K562 (cell line): ENCODE measurements around the gene DYNC1I1. TPM values are rescaled to one million over a fixed set of nuclear protein-coding genes. Genes with fewer than 3 reads are reported as not detected.

ENCODE experiments used
- ATAC-seq: fragments of 200-7000 bp; cut with Tn5 transposase; 3 replicates; pipeline ENCODE4 v1.9.1; 2020; ENCODE audit warnings: moderate library complexity
- BruUV-seq: library from RNA; stranded (reverse); fragments of 400-500 nt; replicated peaks from 2 replicates; lab custom pipeline; 2021; lab: Mats Ljungman, UMichigan
- CTCF ChIA-PET: fragments of 300-600 bp; formaldehyde crosslinking; extraction: SDS; loops from one replicate; lab custom pipeline; 2021; ENCODE audit warnings: low intra/inter-chr PET ratio; lab: Yijun Ruan, JAX
- POLR2A ChIA-PET: fragments of 300-600, 350-650 bp; sonication (Branson Sonifier 250); formaldehyde crosslinking; extraction: SDS; loops from one replicate; lab custom pipeline; 2021; ENCODE audit warnings: antibody characterized with exemption, inconsistent platforms; lab: Yijun Ruan, JAX
- DNase-seq, 4 experiments: peaks; one replicate each; pipeline versions ENCODE4 v3.0.0 to v3.0.0-alpha.2; 2011 to 2018; ENCODE audit warnings: low spot score in 3 of 4, mixed read lengths in 3 of 4; ENCODE audit errors: extremely low read depth in 1 of 4
- FAIRE-seq: peaks from 2 replicates; lab custom pipeline; 2011; peaks lifted over from hg19 to GRCh38; lab: Jason Lieb, UNC
- H2AFZ ChIP-seq: 2 replicates; pipeline ENCODE4 v1.6.0; 2011; ENCODE audit warnings: low read depth, low read length, control low read depth, inconsistent platforms
- H3K27ac ChIP-seq: fragments of 200-600 bp; 3 replicates; pipeline ENCODE4 v1.8.0; 2011; ENCODE audit warnings: low read depth, mild to moderate bottlenecking, control low read depth, inconsistent platforms, low read length, moderate library complexity, mixed read lengths; ENCODE audit errors: extremely low read depth
- H3K27me3 ChIP-seq, 2 experiments: fragments of 300-600 bp in 1 of 2; 2 replicates in 1 of 2; 3 replicates in 1 of 2; pipeline versions ENCODE4 v1.6.0 to v1.8.0; 2011; ENCODE audit warnings: inconsistent platforms in 2 of 2, low read length in 2 of 2, mild to moderate bottlenecking in 1 of 2, mixed read lengths in 1 of 2, moderate library complexity in 1 of 2; ENCODE audit not compliant: control insufficient read depth in 2 of 2, insufficient read depth in 2 of 2
- H3K36me3 ChIP-seq: fragments of 300-600 bp; 3 replicates; pipeline ENCODE4 v1.8.0; 2011; ENCODE audit warnings: mild to moderate bottlenecking, low read length, inconsistent platforms; ENCODE audit not compliant: control insufficient read depth, insufficient read depth
- H3K4me1 ChIP-seq, 2 experiments: fragments of 200-600 bp in 1 of 2; replicated peaks in 1 of 2; 2 replicates in 1 of 2; 3 replicates in 1 of 2; pipeline versions ENCODE4 v1.5.1 to v1.8.0; 2011; ENCODE audit warnings: inconsistent platforms in 2 of 2, low read length in 2 of 2, mild to moderate bottlenecking in 1 of 2, mixed read lengths in 1 of 2, moderate library complexity in 1 of 2; ENCODE audit not compliant: control insufficient read depth in 2 of 2, insufficient read depth in 2 of 2
- H3K4me2 ChIP-seq: 2 replicates; pipeline ENCODE4 v1.6.1; 2011; ENCODE audit warnings: low read length, control low read depth, inconsistent platforms, mixed read lengths; ENCODE audit not compliant: insufficient read depth
- H3K4me3 ChIP-seq: fragments of 200-600 bp; sonication (generic), shearing (Covaris generic); 2 replicates; pipeline ENCODE4 v1.5.1; 2016; ENCODE audit warnings: control low read depth, inconsistent platforms
- H3K79me2 ChIP-seq: fragments of 200-600 bp; 3 replicates; pipeline ENCODE4 v1.8.0; 2011; ENCODE audit warnings: low read length, inconsistent platforms; ENCODE audit not compliant: control insufficient read depth, insufficient read depth
- H3K9ac ChIP-seq, 2 experiments: 2 replicates each; pipeline versions ENCODE4 v1.6.0 to v1.6.1; 2011; ENCODE audit warnings: low read depth in 2 of 2, low read length in 2 of 2, control low read depth in 1 of 2, inconsistent platforms in 1 of 2, mild to moderate bottlenecking in 1 of 2, mixed read lengths in 1 of 2; ENCODE audit not compliant: insufficient read depth in 1 of 2
- H3K9me1 ChIP-seq: one replicate; pipeline ENCODE4 v1.6.0; 2011; ENCODE audit warnings: inconsistent platforms, mild to moderate bottlenecking, low read length, moderate library complexity; ENCODE audit not compliant: control insufficient read depth, insufficient read depth
- H3K9me3 ChIP-seq: replicated peaks from 2 replicates; pipeline ENCODE4 v1.5.1; 2011; ENCODE audit warnings: low read depth, low read length, inconsistent platforms; ENCODE audit not compliant: control insufficient read depth, insufficient read depth
- H4K20me1 ChIP-seq: replicated peaks from 2 replicates; pipeline ENCODE4 v1.6.1; 2011; ENCODE audit warnings: low read length, inconsistent platforms, mixed read lengths; ENCODE audit not compliant: control insufficient read depth, insufficient read depth
- DIDO1 ChIP-seq: fragments of 450-650 bp; IDR thresholded peaks from 2 replicates; pipeline ENCODE4 v1.6.1; 2016; ENCODE audit warnings: low read depth, missing biosample characterization, missing genetic modification characterization
- GABPB2 ChIP-seq: fragments of 250-450 bp; sonication (Bioruptor Pico); conservative IDR thresholded peaks from 2 replicates; pipeline ENCODE4 v1.5.1; 2021; ENCODE audit warnings: mild to moderate bottlenecking
- IRF2 ChIP-seq: sonication (generic); formaldehyde crosslinking; IDR thresholded peaks from 2 replicates; pipeline ENCODE4 v1.8.1; 2022; ENCODE audit warnings: mild to moderate bottlenecking, missing genetic modification reagents
- MEF2A ChIP-seq: IDR thresholded peaks from 2 replicates; pipeline ENCODE4 v1.6.1; 2011; ENCODE audit warnings: low read depth, mild to moderate bottlenecking, low read length, moderate library complexity; ENCODE audit not compliant: control insufficient read depth
- NCOA1 ChIP-seq: fragments of 450-650 bp; IDR thresholded peaks from 2 replicates; pipeline ENCODE4 v1.6.1; 2016; ENCODE audit warnings: low read depth
- RFX7 ChIP-seq: fragments of 250-450 bp; sonication (Bioruptor Pico); IDR thresholded peaks from 2 replicates; pipeline ENCODE4 v1.5.1; 2021; ENCODE audit warnings: mild to moderate bottlenecking
- RNF2 ChIP-seq: sonication (generic); IDR thresholded peaks from 2 replicates; pipeline ENCODE4 v1.6.1; 2016
- WGBS: fragments of 100-300 bp; shearing (Covaris generic); methylation state at CpG from one replicate; pipeline ENCODE4 v1.1.6; 2016; ENCODE audit warnings: low coverage, mixed read lengths; ENCODE audit not compliant: insufficient coverage; ENCODE audit errors: missing lambda C conversion rate; 5-methylcytosine and 5-hydroxymethylcytosine counted together
- in situ Hi-C: fragments of 300-500 bp; cut with MboI; formaldehyde crosslinking; loops from 4 replicates; pipeline ENCODE4 v1.15.0; 2018; ENCODE audit warnings: inconsistent platforms, mixed read lengths
- intact Hi-C: fragments of 100-400 bp; cut with micrococcal nuclease; formaldehyde crosslinking; loops from 2 replicates; pipeline ENCODE4 v1.14.2; 2022
- polyA plus RNA-seq, 8 experiments: library from polyadenylated mRNA; depleted of rRNA in 4 of 8; stranded (reverse) in 5 of 8; unstranded in 3 of 8; fragments of >200 nt; fragmentation: Nextera tagmentation in 2 of 8; fragmentation: Illumina TruSeq in 1 of 8; extraction: Ambion mirVana in 2 of 8; extraction: Trizol in 1 of 8; gene quantifications; 2 replicates each; pipeline versions ENCODE4 v1.2.1 to v1.2.3, GENCODE V29; 2011 to 2014; ENCODE audit warnings: inconsistent platforms in 1 of 8, missing spikeins in 1 of 8
- total RNA-seq, 7 experiments: library from RNA; depleted of rRNA in 6 of 7; stranded (reverse); fragments of >200 nt in 6 of 7; fragmentation: Illumina TruSeq in 2 of 7; extraction: Trizol in 2 of 7; gene quantifications; 2 replicates each; pipeline versions ENCODE4 v1.2.1 to v1.2.3, GENCODE V29; 2011 to 2021; ENCODE audit warnings: low replicate concordance in 1 of 7
- TF ChIP-seq, protein P1 (sequence below): fragments of 450-650 bp; IDR thresholded peaks from 2 replicates; pipeline ENCODE4 v1.6.1; 2017; ENCODE audit warnings: antibody characterized with exemption, mild to moderate bottlenecking
- TF ChIP-seq, protein P2 (sequence below): fragments of 250-450 bp; sonication (Bioruptor Pico); IDR thresholded peaks from 2 replicates; pipeline ENCODE4 v1.4.0; 2020

DYNC1I1 gene
- total and polyA plus RNA-seq, 9 of the 15 experiments (the other 6 are each of a cell fraction or from before 2014, with no cell fraction given): 0.22 to 1.5 (median 0.44) TPM

DNA sequence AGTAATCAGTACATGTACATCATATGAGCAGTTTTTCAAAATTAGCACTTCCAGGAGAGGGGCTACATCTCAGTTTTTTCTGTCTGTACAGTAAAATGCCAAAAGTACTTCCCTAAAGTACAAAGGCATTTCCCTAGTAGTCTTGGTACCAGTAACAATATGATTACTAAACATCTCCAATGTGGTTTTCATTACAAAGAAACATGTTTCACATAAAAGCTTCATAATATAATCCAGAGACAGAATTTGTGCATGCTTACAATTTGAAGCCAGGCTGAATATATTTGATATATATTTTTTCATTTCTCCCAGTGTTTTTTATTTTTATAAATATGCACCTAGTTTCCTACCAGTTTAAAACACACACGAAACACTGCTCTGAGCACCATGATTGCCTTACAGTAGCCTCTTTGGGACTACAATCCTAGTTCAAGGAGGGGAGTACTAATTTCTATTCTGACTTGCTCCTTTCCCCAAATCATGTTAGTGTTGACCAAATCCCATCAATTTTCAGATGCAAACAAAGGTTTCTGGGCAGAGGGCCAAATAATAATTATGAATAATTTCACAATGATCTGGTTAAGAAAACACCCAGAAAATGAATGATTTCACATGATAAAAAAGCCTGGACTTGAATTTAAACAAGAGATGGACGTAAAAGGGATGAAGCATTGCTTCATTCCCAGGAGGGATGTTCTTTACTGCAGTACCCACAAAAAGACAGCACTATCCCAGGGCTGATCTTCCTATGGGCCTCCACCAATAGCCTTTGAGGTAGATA, 348.3 kb downstream of the DYNC1I1 start (continued):
- TF ChIP-seq, protein P1, sequence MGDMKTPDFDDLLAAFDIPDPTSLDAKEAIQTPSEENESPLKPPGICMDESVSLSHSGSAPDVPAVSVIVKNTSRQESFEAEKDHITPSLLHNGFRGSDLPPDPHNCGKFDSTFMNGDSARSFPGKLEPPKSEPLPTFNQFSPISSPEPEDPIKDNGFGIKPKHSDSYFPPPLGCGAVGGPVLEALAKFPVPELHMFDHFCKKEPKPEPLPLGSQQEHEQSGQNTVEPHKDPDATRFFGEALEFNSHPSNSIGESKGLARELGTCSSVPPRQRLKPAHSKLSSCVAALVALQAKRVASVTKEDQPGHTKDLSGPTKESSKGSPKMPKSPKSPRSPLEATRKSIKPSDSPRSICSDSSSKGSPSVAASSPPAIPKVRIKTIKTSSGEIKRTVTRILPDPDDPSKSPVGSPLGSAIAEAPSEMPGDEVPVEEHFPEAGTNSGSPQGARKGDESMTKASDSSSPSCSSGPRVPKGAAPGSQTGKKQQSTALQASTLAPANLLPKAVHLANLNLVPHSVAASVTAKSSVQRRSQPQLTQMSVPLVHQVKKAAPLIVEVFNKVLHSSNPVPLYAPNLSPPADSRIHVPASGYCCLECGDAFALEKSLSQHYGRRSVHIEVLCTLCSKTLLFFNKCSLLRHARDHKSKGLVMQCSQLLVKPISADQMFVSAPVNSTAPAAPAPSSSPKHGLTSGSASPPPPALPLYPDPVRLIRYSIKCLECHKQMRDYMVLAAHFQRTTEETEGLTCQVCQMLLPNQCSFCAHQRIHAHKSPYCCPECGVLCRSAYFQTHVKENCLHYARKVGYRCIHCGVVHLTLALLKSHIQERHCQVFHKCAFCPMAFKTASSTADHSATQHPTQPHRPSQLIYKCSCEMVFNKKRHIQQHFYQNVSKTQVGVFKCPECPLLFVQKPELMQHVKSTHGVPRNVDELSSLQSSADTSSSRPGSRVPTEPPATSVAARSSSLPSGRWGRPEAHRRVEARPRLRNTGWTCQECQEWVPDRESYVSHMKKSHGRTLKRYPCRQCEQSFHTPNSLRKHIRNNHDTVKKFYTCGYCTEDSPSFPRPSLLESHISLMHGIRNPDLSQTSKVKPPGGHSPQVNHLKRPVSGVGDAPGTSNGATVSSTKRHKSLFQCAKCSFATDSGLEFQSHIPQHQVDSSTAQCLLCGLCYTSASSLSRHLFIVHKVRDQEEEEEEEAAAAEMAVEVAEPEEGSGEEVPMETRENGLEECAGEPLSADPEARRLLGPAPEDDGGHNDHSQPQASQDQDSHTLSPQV: no peak
- TF ChIP-seq DIDO1 (no peak), NCOA1 (no peak), GABPB2 (CRISPR knock-in tag) (no peak), IRF2 (CRISPR knock-in tag) (no peak)

DNA sequence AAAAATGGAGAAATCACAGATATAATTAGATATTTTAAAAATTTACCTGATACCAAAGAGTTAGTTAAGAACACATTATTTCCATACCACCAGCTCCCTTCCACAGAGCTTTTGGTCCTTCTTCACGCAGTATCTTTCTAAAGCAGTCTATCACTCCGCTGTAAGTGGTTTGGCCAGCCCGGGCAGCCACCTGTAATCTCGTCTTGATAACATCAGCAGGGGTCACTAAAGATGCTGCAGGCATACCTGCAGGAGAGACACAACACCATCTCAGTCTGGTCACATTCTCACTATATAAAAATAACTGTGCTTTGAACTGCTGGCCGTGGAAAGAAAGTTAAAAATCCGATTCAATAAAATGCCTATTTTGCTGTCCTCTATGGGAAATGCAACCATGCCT, 349.4 kb downstream of the DYNC1I1 start:
- H3K9me1 ChIP-seq: no peaks in the 10 kb centered on the region
- no peaks in the 10 kb centered on the region for H3K9me3 ChIP-seq
- ChIA-PET POLR2A (interaction anchor here (0.9 kb wide), 1 partner anchor 12 kb away, joined by 3 read pairs; no protein-coding TSS in a partner anchor), CTCF (no interaction called here)
- peaks cover 20% of the 10 kb centered on the region; the same call in 1 of the 3 replicates for H3K36me3 ChIP-seq
- no peak overlapping the region for H3K4me3 ChIP-seq
- FAIRE-seq (no peak), ATAC-seq (no peak), DNase-seq (no peak)
- BruUV-seq: no TSS peak
- H2AFZ ChIP-seq: no peak overlapping the region
- no peak overlapping the region for H3K9ac ChIP-seq
- H3K27ac ChIP-seq: no peak overlapping the region
- TF ChIP-seq, protein P2, sequence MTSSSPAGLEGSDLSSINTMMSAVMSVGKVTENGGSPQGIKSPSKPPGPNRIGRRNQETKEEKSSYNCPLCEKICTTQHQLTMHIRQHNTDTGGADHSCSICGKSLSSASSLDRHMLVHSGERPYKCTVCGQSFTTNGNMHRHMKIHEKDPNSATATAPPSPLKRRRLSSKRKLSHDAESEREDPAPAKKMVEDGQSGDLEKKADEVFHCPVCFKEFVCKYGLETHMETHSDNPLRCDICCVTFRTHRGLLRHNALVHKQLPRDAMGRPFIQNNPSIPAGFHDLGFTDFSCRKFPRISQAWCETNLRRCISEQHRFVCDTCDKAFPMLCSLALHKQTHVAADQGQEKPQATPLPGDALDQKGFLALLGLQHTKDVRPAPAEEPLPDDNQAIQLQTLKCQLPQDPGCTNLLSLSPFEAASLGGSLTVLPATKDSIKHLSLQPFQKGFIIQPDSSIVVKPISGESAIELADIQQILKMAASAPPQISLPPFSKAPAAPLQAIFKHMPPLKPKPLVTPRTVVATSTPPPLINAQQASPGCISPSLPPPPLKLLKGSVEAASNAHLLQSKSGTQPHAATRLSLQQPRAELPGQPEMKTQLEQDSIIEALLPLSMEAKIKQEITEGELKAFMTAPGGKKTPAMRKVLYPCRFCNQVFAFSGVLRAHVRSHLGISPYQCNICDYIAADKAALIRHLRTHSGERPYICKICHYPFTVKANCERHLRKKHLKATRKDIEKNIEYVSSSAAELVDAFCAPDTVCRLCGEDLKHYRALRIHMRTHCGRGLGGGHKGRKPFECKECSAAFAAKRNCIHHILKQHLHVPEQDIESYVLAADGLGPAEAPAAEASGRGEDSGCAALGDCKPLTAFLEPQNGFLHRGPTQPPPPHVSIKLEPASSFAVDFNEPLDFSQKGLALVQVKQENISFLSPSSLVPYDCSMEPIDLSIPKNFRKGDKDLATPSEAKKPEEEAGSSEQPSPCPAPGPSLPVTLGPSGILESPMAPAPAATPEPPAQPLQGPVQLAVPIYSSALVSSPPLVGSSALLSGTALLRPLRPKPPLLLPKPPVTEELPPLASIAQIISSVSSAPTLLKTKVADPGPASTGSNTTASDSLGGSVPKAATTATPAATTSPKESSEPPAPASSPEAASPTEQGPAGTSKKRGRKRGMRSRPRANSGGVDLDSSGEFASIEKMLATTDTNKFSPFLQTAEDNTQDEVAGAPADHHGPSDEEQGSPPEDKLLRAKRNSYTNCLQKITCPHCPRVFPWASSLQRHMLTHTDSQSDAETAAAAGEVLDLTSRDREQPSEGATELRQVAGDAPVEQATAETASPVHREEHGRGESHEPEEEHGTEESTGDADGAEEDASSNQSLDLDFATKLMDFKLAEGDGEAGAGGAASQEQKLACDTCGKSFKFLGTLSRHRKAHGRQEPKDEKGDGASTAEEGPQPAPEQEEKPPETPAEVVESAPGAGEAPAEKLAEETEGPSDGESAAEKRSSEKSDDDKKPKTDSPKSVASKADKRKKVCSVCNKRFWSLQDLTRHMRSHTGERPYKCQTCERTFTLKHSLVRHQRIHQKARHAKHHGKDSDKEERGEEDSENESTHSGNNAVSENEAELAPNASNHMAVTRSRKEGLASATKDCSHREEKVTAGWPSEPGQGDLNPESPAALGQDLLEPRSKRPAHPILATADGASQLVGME: no peak
- TF ChIP-seq RFX7 (CRISPR knock-in tag) (no peak), RNF2 (no peak), MEF2A (no peak)
- H3K79me2 ChIP-seq: no peaks in the 10 kb centered on the region
- in situ Hi-C loops: no loop called here
- no peaks in the 10 kb centered on the region for H3K27me3 ChIP-seq
- H3K4me1 ChIP-seq: no peaks in the 10 kb centered on the region
- 67% methylated on average over 6 of the region's 6 CpGs for WGBS
- H4K20me1 ChIP-seq: no peaks in the 10 kb centered on the region
- intact Hi-C loops: no loop called here
- no peak overlapping the region for H3K4me2 ChIP-seq
